Loucy (cell line): ENCODE data around the gene AGAP1.

Source experiments
- H2AFZ ChIP-seq: fragments of 200-600 bp; sonication (generic); 2 replicates; pipeline ENCODE4 v1.6.0; 2016; ENCODE audit warnings: antibody characterized with exemption, mild to moderate bottlenecking, low read length, moderate library complexity
- H3F3A ChIP-seq: fragments of 200-600 bp; 2 replicates; pipeline ENCODE4 v1.6.0; 2016; ENCODE audit warnings: antibody characterized with exemption, low read depth, mild to moderate bottlenecking
- H3K27me3 ChIP-seq: fragments of 200-600 bp; sonication (generic); 2 replicates; pipeline ENCODE4 v1.6.1; 2014; ENCODE audit warnings: low read length, mild to moderate bottlenecking; ENCODE audit not compliant: insufficient read depth, poor library complexity, severe bottlenecking
- H3K36me3 ChIP-seq: fragments of 200-600 bp; sonication (generic); 2 replicates; pipeline ENCODE4 v1.6.1; 2016; ENCODE audit warnings: low read length; ENCODE audit not compliant: insufficient read depth
- H3K4me1 ChIP-seq: fragments of 200-600 bp; sonication (generic); 2 replicates; pipeline ENCODE4 v1.5.1; 2014; ENCODE audit warnings: low read length, mild to moderate bottlenecking; ENCODE audit not compliant: insufficient read depth, poor library complexity, severe bottlenecking
- H3K4me2 ChIP-seq: fragments of 200-600 bp; sonication (generic); 2 replicates; pipeline ENCODE4 v1.6.0; 2014; ENCODE audit warnings: antibody characterized with exemption, low read length, low read depth, mild to moderate bottlenecking; ENCODE audit not compliant: poor library complexity, severe bottlenecking
- H3K4me3 ChIP-seq: fragments of 200-600 bp; sonication (generic); 2 replicates; pipeline ENCODE4 v1.5.1; 2014; ENCODE audit warnings: low read length, mild to moderate bottlenecking, mixed read lengths; ENCODE audit not compliant: poor library complexity, severe bottlenecking
- H3K79me2 ChIP-seq: fragments of 200-600 bp; sonication (generic); 2 replicates; pipeline ENCODE4 v1.6.1; 2014; ENCODE audit warnings: low read length; ENCODE audit not compliant: insufficient read depth
- H3K9ac ChIP-seq: fragments of 200-600 bp; sonication (generic); 2 replicates; pipeline ENCODE4 v1.6.0; 2014; ENCODE audit warnings: mild to moderate bottlenecking, low read depth, low read length, moderate library complexity; ENCODE audit not compliant: poor library complexity, severe bottlenecking
- H3K9me2 ChIP-seq: fragments of 200-600 bp; sonication (generic); replicated peaks from 2 replicates; pipeline ENCODE4 v1.6.1; 2016; ENCODE audit warnings: low read depth, low read length, mixed read lengths
- H3K9me3 ChIP-seq: fragments of 200-600 bp; sonication (generic); 2 replicates; pipeline ENCODE4 v1.6.1; 2014; ENCODE audit warnings: mild to moderate bottlenecking, antibody characterized with exemption, low read length, low read depth; ENCODE audit not compliant: insufficient read depth
- H4K20me1 ChIP-seq: fragments of 200-600 bp; sonication (generic); 2 replicates; pipeline ENCODE4 v1.6.0; 2014; ENCODE audit warnings: antibody characterized with exemption, low read length, mild to moderate bottlenecking; ENCODE audit not compliant: insufficient read depth, poor library complexity, severe bottlenecking
- EZH2phosphoT487 ChIP-seq: fragments of 200-600 bp; IDR thresholded peaks from 2 replicates; pipeline ENCODE4 v1.6.1; 2018; ENCODE audit warnings: antibody characterized with exemption, mild to moderate bottlenecking, moderate library complexity, borderline replicate concordance
- TF ChIP-seq, protein P1 (sequence below): fragments of 200-600 bp; sonication (generic); conservative IDR thresholded peaks from 2 replicates; pipeline ENCODE4 v1.5.1; 2014; ENCODE audit warnings: mild to moderate bottlenecking, antibody characterized with exemption, low read length

Gene AGAP1

DNA sequence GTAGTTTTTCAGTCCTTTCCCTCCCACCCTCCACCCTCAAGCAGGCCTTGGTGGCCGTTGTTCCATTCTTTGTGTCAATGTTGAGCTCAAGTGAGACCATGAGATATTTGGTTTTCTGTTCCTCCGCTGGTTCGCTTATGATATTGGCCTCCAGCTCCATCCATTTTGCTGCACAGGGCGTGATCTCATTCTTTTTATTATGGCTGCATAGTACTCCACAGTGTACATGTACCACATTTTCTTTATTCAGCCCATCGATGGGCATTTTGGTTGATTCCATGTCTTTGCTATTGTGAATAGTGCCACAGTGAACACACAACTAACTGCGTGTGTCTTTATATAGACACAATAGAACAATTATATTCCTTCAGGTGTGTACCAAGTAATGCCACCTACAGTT lies 14.1 kb downstream of the AGAP1 start:
- no peak overlapping the region for H3K9ac ChIP-seq
- no peaks in the 10 kb centered on the region for H3K79me2 ChIP-seq
- no peak overlapping the region for H3K4me2 ChIP-seq
- no peaks in the 10 kb centered on the region for H3K27me3 ChIP-seq
- TF ChIP-seq, protein P1, sequence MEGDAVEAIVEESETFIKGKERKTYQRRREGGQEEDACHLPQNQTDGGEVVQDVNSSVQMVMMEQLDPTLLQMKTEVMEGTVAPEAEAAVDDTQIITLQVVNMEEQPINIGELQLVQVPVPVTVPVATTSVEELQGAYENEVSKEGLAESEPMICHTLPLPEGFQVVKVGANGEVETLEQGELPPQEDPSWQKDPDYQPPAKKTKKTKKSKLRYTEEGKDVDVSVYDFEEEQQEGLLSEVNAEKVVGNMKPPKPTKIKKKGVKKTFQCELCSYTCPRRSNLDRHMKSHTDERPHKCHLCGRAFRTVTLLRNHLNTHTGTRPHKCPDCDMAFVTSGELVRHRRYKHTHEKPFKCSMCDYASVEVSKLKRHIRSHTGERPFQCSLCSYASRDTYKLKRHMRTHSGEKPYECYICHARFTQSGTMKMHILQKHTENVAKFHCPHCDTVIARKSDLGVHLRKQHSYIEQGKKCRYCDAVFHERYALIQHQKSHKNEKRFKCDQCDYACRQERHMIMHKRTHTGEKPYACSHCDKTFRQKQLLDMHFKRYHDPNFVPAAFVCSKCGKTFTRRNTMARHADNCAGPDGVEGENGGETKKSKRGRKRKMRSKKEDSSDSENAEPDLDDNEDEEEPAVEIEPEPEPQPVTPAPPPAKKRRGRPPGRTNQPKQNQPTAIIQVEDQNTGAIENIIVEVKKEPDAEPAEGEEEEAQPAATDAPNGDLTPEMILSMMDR: no peak
- no peak for TF ChIP-seq EZH2phosphoT487
- no peak overlapping the region for H2AFZ ChIP-seq
- no peaks in the 10 kb centered on the region for H3K9me3 ChIP-seq
- no peak overlapping the region for H3K4me3 ChIP-seq
- H3K4me1 ChIP-seq: no peaks in the 10 kb centered on the region
- H3K36me3 ChIP-seq: no peaks in the 10 kb centered on the region
- H4K20me1 ChIP-seq: no peaks in the 10 kb centered on the region
- H3K9me2 ChIP-seq: no peaks in the 10 kb centered on the region
- H3F3A ChIP-seq: no peaks in the 10 kb centered on the region

DNA sequence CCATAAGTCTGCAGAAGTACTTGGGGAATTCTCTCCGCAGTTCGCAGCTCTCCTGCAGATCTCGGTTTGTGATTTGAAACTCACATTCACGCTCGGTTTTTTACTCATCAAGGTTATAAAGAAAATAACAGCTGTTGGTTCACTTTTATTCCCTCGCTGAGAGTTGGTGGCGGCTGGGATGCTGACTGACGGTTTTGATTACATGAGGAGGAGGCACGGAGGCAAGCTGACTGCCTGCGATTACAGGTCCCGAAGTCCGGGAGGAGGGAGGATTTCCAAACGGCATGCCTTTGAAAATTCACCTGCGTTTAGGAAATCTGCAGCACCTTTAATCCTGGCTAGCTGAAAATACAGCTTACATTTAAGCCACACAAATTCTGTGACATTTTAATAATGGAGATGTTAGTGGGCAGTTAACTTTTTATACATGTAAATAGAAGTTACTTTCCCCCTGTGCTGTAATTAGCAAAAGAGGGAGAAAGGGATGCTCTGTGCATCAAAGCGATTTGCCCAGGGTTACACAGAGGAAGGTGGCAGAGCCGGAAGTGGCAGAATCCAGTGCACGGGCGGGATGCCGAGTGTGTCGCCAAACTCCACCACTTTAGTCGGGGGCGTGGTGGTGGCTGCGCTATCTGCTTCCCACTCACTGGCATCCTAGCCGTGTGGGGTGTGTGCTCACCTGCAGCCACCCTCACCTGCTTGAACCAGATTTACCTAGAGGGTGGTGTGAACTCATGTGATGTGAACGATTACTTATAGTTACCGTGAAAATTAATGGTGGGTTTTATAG lies 14.7 kb downstream of the AGAP1 start:
- Histone ChIP-seq H3K9ac (no peak overlapping the region), H4K20me1 (no peaks in the 10 kb centered on the region), H3K79me2 (no peaks in the 10 kb centered on the region), H3K9me2 (no peaks in the 10 kb centered on the region), H3K4me1 (no peaks in the 10 kb centered on the region), H2AFZ (no peak overlapping the region), H3K27me3 (no peaks in the 10 kb centered on the region), H3K4me2 (no peak overlapping the region), H3K36me3 (no peaks in the 10 kb centered on the region), H3K4me3 (no peak overlapping the region), H3K9me3 (no peaks in the 10 kb centered on the region), H3F3A (no peaks in the 10 kb centered on the region)
- no peak for TF ChIP-seq EZH2phosphoT487
- TF ChIP-seq, protein P1: no peak

DNA sequence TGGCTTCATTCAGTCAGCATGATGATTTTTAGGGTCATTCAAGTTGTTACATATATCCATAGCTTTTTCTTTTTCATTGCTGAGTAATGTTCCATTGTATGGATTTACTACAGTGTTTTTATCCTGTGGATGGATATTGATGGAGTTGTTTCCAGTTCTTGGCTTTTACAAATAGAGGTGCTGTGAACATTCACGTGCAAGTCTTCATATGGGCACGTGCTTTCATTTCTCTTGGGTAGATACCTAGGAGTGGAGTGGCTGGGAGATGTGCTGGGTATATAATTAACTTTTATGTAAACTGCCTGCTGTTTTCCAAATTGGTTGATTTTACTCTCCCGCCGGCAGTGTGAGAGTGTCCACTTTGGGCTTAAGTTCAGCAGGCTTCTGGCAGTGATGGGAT lies 16.5 kb downstream of the AGAP1 start:
- Histone ChIP-seq H3F3A (no peaks in the 10 kb centered on the region), H3K79me2 (no peaks in the 10 kb centered on the region), H3K4me3 (no peak overlapping the region), H3K36me3 (no peaks in the 10 kb centered on the region), H4K20me1 (no peaks in the 10 kb centered on the region), H3K27me3 (no peaks in the 10 kb centered on the region), H3K9ac (no peak overlapping the region), H3K4me1 (no peaks in the 10 kb centered on the region), H3K9me3 (no peaks in the 10 kb centered on the region), H2AFZ (no peak overlapping the region), H3K4me2 (no peak overlapping the region), H3K9me2 (no peaks in the 10 kb centered on the region)
- TF ChIP-seq, protein P1: no peak
- no peak for TF ChIP-seq EZH2phosphoT487
